NB4 (cell line): Measurements from ENCODE around the gene FHDC1.

Experiments used
- MAX ChIP-seq: IDR thresholded peaks from 2 replicates; pipeline ENCODE4 v1.6.1; 2011; ENCODE audit warnings: low read depth, low read length
- MYC ChIP-seq: IDR thresholded peaks from 2 replicates; pipeline ENCODE4 v1.6.1; 2011; ENCODE audit warnings: low read depth, low read length
- POLR2A ChIP-seq: IDR thresholded peaks from 2 replicates; pipeline ENCODE4 v1.6.1; 2011; ENCODE audit warnings: mild to moderate bottlenecking; ENCODE audit not compliant: insufficient read length; ENCODE audit errors: extremely low read depth
- TF ChIP-seq, protein P1 (sequence below): IDR thresholded peaks from one replicate; pipeline ENCODE4 v1.5.1; 2012; ENCODE audit warnings: low read depth, low read length

- TF ChIP-seq, protein P1, sequence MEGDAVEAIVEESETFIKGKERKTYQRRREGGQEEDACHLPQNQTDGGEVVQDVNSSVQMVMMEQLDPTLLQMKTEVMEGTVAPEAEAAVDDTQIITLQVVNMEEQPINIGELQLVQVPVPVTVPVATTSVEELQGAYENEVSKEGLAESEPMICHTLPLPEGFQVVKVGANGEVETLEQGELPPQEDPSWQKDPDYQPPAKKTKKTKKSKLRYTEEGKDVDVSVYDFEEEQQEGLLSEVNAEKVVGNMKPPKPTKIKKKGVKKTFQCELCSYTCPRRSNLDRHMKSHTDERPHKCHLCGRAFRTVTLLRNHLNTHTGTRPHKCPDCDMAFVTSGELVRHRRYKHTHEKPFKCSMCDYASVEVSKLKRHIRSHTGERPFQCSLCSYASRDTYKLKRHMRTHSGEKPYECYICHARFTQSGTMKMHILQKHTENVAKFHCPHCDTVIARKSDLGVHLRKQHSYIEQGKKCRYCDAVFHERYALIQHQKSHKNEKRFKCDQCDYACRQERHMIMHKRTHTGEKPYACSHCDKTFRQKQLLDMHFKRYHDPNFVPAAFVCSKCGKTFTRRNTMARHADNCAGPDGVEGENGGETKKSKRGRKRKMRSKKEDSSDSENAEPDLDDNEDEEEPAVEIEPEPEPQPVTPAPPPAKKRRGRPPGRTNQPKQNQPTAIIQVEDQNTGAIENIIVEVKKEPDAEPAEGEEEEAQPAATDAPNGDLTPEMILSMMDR: no peak
- TF ChIP-seq MAX (no peak), POLR2A (no peak), MYC (no peak)
These were observed 47.8 kb downstream of the FHDC1 start for GRCh38 chr4:152983774-152984411.
